CD4-positive, alpha-beta T cell treated with Interleukin-4 for 4 hours (primary cell): ENCODE measurements around the gene EIF3B.
A peak's percentile ranks its signal among the peaks of the same experiment; 100 is the strongest.
"Not testable (repeated sequence)": the region's sequence is repeated elsewhere in the genome, so short reads cannot be mapped to it uniquely, and the experiment has no call there.

Experiments used
- DNase-seq: peaks from one replicate; pipeline ENCODE4 v3.0.0-alpha.2; 2020

EIF3B gene

GRCh38 chr7:2379161-2379560, 24.5 kb downstream of the EIF3B start:
- no peak for DNase-seq

- no peak for DNase-seq
These were observed 25.3 kb downstream of the EIF3B start for GRCh38 chr7:2379821-2380450.

GRCh38 chr7:2380461-2380860, 25.8 kb downstream of the EIF3B start:
- DNase-seq: no peak

- no peak for DNase-seq
These were observed 26.6 kb downstream of the EIF3B start for GRCh38 chr7:2381227-2381626.

GRCh38 chr7:2381881-2382509, 27.4 kb downstream of the EIF3B start:
- DNase-seq: no peak

GRCh38 chr7:2383543-2384274, 29.1 kb downstream of the EIF3B start:
- DNase-seq: no peak

- DNase-seq: no peak
These were observed 30.0 kb downstream of the EIF3B start for GRCh38 chr7:2384354-2385243.

- not testable (repeated sequence) for DNase-seq
These were observed 31.5 kb downstream of the EIF3B start for GRCh38 chr7:2386122-2386521.

- no peak for DNase-seq
These were observed 32.5 kb downstream of the EIF3B start for GRCh38 chr7:2386964-2387669.

- DNase-seq: no peak
These were observed 33.4 kb downstream of the EIF3B start for GRCh38 chr7:2387897-2388636.

GRCh38 chr7:2388637-2388954, 34.0 kb downstream of the EIF3B start:
- DNase-seq: no peak

- not testable (repeated sequence) for DNase-seq
These were observed 35.6 kb downstream of the EIF3B start for GRCh38 chr7:2390020-2390816.

- DNase-seq: no peak
These were observed 39.1 kb downstream of the EIF3B start for GRCh38 chr7:2393706-2394105.

- no peak for DNase-seq
These were observed 40.0 kb downstream of the EIF3B start for GRCh38 chr7:2394566-2395082.

GRCh38 chr7:2398506-2398905, 43.9 kb downstream of the EIF3B start:
- no peak for DNase-seq

GRCh38 chr7:2399848-2400587, 45.4 kb downstream of the EIF3B start:
- no peak for DNase-seq

- DNase-seq: no peak
These were observed 48.0 kb downstream of the EIF3B start for GRCh38 chr7:2402687-2403013.

- peak; percentile 93 for DNase-seq
These were observed 48.5 kb downstream of the EIF3B start, which contains the start of gene CHST12 for GRCh38 chr7:2403014-2403717. Gene CHST12, plus strand, starts transcription at chr7:2403611. Its CDS starts 29,029 bp downstream, at chr7:2432640.
